Stimulated activated CD8-positive, alpha-beta memory T cell treated with anti-CD3 and anti-CD28 coated beads, Interleukin-7, amount 100 ng/mL, for 48 hours (primary cell): Measurements from ENCODE around the gene RNF43.
"Not testable (repeated sequence)": the region's sequence is repeated elsewhere in the genome, so short reads cannot be mapped to it uniquely, and the experiment has no call there.

Experiments used
- DNase-seq, 2 donors: peaks; one replicate each; pipeline ENCODE4 v3.0.0-alpha.2; 2020; ENCODE audit warnings: low read depth in 1 of 2; ENCODE audit errors: extremely low read depth in 1 of 2

The RNF43 gene

DNA sequence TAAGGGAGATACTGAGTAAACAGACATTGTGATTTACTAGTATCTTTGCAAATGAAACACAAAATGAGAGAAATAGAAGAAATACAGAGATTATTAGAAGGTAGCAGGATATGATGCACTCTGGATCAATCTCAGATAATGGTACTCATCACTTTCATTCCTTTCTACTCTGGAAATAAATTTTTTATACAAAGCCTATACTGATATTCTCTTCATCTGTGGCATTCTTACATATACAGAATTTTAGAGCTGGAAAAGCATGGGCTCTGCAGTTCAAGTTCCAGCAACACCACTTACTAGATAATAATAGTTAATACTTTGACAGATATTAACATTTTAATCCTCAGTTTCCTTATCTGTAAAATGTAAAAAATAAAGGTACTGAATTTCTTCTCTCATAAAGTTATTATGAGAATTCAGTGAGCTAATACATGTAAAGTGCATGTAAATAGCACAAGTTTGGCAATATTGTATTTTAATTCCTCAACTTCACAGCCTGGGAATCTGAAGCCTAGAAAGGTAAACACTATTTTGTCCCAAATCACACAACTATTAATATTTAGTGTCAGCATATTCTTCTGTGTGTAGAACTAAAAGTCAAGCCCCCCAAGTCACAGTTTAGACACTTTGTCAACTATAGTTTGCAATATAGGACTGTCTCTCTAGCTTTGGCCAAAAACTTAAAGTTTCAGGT lies 6.5 kb downstream of the RNF43 start:
- no peak for DNase-seq

DNA sequence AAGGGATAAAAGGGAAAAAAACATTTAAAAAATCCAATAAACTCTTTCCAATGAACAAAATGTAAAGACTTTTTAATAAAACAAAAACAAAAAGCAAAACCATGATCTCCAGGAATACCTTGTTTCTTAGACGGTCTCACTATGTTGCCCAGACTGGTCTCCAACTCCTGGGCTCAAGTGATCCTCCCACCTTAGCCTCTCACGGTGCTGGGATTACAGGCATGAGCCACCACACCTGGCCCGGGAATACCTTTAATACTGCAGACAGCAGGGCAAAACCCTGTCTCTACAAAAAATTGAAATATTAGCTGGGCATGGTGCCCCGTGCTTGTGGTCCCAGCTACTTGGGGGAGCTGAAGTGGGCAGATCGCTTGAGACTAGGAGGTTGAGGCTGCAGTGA lies 7.9 kb downstream of the RNF43 start:
- DNase-seq = no peak

DNA sequence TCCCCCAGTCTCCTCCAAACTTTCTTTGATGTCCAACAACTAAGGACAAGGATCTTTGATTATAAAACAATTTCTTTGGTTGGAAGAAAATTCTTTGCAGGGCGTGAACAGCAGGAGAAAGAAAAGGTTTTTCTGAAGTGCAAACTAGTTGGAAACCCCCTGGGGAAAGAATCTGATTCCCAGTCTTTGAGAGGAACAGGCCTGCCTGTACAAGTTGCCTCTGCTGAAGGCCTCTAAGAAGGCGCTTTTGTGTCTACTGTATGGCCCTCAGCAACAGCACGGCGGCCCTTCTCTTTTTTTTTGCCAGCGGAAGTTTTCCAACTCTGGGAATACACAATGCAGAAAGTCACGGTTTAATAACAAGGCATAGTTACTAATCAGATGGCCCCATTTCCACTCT lies 14.0 kb downstream of the RNF43 start:
- DNase-seq = no peak

DNA sequence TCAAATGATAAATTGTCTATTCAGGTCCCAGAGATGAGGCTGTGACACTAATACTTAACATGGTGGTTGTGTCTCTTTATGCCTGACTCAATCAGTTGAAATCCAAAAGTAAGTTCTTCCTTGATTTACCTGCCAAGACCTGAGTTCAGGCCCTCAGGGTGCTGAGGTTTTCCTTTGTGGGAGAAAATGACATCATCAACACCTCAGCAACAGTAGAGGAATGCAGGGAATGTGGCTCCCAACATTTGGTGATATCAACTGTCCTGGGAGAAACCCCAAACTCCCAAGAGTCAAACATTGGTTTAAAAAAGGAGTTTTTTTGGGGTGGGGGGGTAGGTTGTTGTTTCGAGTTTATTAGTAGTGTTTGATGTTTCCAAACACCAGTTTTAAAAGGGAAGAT lies 14.7 kb downstream of the RNF43 start:
- no peak for DNase-seq

DNA sequence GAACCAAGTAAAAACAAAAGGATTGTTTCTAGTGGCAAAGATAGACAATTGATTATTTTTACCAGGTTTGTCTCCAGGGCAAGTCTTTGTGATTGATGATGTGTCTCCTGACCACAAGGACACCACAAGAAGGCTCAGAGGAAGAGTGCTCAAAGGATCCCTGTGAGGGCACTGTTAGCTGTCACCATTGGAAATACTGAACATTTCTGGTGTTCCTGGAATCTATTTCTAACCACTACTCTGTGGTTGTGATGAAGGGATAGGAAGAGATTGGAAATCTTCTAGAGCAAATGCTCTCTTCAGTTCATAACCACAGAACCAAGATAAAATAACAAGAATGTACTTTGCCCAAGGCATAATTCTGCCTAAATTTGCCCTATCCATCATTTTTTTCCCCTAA lies 15.3 kb downstream of the RNF43 start:
- DNase-seq = peak in 1 of 2 donors; percentile 23

DNA sequence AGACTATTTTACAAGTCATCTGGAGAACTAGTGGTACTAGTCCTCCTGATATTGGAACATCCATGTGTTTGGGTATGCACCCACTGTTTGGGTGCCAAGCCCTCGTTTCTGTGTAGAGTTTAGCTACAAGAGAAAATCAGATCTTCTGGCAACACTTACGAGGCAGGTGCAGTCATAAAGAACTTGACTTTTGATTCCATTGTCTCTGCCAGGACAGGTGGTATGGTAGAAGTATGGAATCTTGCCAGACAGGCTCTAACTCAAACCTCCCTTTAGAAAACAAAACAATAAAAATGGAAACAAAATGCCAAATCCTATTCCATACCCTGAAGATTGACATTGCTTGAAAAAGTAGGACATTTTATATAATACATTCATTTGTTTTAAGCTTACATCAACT lies 16.0 kb downstream of the RNF43 start:
- no peak for DNase-seq

DNA sequence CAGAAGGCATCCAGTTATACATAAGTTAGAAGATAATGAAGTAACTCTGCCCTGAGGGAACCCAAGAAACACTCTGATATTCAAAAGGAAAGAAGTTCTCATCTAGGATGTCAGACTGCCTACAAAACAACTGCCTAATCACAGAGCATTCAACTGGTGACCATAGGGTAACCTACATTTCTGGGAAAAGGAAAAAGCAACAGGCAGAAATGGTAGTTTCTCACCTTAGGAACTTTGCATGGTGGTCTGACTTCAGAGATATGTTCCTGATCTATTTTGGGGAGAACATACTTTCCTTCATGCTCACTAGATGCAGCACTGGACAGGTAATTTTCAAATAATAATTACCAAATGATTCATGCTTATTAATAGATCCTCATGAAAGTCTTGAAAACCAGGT lies 16.5 kb downstream of the RNF43 start:
- no peak for DNase-seq

DNA sequence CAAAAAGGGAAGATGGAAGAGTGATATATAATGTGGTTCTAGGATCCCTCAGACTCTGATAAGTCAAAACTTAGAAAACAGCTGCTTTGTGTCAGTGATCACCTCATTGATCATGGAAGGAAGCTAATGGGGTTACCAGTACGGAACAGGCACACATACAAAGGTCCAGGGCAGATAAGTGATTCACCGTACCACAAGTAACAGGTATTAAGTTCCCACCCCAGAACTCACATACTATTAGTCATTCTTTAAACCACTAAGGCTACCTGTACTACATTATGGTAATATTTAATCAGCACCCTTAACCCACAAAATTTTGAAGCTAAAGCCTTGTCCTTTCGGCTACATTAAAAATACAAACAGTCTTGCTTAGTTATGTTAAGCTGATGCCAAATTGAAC lies 17.4 kb downstream of the RNF43 start:
- no peak for DNase-seq

DNA sequence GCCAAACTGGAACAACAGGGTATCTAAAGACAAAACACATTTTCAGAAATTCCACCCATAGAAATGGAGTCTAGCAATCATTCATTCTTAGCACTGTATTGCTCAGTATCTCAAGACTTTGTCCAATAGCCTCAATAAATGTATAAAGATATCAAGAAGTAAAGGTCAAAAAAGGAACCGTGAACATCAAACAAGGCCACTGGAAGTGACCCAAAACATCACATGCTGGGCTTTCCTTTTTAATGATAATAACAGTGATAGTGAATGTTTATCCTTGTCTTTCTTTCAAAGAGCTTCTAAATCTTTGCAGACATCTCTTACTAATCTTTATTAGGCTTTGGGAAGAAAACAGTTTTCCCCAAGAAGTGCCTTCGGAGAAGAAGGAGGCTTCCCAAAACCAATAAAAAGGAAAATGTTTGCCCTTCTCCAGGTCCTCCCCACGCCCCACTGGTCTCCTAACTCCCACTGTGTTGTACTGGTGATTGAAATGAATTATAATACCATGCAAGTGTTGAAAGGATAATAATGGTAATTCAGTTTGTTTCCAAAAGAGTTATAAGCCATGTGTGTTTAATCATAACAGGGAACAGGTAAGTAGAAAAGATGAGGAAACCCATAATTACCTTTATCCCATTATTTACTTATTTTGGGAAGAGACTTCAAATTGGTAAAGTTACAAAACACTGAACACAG lies 18.6 kb downstream of the RNF43 start:
- no peak for DNase-seq

DNA sequence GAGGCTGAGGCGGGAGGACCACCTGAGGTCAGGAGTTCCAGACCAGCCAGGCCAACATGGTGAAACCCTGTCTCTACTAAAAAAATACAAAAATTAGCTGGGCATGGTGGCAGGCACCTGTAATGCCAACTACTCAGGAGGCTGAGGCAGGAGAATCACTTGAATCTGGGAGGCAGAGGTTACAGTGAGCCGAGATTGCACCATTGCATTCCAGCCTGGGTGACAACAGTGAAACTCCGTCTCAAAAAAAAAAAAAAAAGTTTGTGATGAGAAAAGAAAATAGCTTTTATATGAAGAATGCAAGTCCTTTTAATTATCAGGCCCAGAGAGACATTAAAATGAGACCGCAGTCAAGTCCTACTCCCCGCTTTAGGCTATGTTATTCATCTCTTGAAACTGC lies 19.9 kb downstream of the RNF43 start:
- DNase-seq = not testable (repeated sequence)

DNA sequence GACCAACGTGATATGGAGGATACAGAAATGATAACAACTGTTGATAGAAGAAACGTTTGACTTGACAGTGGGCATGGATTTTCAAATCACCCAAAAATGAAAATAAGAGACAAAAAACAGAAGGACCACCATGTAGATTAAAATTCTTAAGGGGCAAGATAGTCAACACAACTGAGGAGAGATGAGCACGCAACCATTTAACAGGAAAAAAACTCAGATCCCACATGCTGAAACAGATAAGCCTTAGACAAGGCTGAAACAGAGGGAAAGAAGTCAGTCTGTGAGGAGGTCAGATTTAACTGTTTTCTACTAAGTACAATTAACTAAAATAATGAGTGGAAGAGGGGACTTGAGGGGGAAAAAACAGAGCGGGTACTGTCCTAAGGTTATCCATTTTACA lies 21.2 kb downstream of the RNF43 start:
- DNase-seq = no peak

DNA sequence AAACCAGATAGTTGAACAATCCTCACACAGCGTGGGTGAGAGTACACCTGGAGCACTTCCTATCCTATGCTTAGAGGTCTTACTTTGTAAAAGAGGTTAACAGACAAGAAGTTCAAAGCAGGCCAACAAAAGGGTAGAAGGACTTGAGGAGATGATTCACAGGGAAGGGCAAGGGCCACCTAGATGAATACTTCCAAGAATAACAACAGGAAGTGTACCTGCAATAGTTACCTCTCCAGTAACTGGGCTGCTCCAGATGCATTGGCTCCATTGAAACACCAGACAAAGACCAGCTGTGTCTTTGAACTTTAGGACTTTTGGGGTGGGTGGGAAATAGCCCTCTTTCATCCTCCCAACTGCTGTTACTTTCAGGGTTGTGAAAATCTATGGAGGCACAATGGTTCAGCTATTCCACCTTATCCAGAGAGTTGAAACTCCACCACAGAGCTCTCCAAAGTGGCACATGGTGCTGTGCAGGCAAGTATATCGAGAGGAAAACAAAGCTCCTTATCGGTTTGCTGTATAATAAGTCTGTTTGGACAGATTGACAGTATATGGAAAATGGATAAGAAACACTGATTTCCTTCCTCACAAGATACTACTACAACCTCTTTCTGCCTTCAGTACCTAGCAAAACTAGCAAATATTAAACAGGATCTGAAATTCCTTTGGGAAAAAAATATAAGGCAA lies 22.7 kb downstream of the RNF43 start:
- DNase-seq = no peak

DNA sequence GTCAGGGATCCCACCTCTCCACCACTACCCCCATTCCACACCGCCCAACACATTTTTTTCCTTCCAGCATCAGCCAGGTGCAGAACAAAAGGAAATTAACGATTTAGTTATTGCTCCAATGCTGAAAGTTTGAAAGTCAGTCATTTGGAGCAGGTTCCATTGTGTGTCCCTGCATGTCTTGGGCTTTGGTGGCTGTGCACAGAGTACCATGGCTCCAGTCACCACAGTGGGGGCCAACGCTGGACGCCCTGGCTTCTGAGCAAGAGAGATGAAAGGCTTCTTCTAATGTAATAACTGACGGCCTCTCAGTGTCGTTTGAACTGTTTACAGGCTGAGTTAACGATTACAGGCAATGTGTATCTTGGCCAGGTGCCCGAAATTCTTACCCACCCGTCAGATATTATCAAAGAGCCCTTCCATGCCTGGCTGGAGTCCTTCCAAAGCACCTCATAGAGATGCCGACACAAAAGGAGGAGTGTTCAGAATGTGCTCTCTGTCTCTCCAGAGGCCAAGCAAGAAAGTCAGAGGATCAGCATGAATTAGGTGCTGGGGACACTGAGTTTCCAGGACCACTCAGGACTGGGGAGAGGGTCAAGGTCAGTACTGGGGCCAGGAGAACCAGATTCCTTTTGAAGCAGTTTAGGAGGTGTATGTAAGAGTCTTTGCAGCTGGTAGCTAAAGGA lies 25.9 kb downstream of the RNF43 start:
- DNase-seq = no peak

DNA sequence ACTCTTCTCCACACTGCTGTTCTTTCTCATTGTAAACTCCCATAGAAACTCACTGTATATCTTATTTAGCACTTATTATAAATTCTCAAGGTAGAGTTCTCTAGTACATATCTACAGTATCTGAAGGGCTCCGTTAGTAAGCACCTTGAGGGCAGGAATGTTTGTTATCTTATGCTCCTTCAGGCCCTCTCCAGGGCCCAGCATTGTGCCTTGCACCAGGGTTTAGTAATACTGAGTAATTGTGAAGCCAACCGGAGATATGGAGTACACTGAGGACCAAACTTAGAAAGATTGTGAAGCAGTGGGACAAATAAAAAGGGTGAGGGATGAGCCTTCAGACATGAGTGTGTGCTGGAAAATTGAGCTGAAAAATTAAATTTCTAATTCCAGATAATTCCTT lies 26.4 kb downstream of the RNF43 start:
- DNase-seq = no peak

DNA sequence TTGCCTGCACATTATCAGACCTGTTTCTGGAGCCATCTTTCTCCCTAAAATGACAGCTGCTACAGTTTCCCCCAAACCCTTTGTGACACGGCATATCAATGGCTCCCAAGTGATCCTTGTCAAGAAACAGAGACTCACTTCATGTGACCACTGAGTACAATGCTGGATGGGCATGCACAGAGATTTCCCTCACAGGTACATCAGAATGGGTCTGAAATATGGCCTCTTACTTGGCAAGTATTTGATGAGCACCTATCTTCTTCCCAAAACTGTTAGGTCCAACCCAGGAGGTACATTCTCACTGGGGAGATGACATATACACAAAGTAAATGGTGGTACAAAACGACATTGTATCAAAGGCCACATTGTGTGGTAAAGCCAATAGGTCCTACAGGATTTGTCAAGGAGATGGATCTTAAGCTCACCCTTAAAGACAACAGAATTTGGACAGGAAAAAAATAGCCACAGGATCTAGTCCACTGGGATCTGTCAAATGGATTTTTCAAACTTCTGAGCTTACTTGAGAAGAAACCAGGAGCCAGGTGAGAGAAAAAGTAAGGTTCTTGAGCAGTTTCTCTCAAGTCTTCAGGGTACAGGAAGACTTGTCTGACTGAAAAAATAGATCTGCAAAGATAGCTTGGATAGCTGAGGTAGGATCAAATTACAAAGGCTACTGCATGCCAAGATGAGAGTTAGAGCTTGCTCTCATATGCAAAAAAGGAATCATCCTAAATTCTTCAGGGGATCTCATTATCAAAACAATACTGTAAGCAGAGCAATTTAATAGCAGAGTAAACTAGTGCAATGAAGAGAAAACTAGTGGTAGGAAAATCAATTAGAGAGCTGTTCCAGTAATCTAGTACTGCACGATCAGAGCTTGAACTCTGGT lies 28.8 kb downstream of the RNF43 start:
- no peak for DNase-seq

DNA sequence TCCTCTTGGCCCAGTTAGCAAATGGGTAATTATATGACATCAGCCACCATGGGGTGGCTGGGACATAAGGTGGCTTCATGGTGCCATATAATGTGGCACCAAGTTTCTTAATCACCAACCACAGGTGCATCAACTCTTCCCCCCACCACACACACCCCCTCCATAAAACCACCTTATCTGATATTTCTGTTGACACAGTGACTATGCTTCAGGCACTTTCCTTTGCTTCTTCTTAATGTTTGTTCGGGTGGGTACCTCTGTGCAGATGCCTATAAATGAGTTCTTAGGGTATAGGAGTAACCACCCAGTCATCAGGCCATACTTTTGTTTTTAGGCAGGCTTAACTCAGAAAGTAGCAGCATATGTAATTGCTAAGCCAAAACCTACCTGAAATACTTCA lies 29.5 kb downstream of the RNF43 start:
- peak in 1 of 2 donors; percentile 14 for DNase-seq

DNA sequence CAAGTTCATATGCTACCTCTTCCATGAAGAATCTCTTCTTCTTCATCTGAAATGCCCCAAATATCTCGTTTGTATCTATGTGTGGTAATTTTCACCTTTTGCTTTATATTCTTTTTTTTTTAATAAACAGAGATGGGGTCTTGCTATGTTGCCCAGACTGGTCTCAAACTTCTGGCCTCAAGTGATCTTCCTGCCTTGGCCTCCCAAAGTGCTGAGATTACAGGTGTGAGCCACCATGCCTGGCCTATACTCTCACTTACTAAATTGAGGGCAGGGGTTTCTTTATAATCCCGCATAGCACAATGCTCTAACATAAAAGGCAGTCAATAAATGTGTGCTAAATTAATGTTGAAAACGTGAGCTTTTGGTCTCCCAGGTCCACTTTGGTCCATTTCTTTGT lies 30.6 kb downstream of the RNF43 start:
- no peak for DNase-seq

DNA sequence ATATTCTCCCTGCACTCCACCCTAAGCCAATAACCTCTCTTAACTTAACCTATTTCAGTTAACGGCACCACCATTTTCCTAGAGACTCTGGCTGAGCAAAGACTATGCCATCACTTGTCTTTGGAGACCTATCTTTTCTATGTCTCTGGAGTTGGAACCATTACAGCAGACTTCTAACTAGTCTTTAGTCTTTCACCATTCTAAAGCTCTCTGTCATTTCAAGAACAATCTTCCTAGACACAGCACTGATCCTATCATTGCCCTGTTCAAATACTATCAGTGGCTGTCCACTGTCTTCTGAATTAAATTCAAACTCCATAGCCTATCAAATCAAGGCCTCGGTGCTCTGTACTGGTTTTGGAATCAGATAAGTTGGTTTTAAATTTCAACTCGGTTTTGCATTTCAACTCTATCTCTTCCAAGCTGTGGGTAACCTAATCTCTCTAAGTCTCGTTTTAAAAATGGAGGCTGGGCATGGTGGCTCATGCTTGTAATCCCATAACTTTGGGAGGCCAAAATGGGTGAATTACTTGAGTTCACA lies 31.9 kb downstream of the RNF43 start:
- DNase-seq = no peak

DNA sequence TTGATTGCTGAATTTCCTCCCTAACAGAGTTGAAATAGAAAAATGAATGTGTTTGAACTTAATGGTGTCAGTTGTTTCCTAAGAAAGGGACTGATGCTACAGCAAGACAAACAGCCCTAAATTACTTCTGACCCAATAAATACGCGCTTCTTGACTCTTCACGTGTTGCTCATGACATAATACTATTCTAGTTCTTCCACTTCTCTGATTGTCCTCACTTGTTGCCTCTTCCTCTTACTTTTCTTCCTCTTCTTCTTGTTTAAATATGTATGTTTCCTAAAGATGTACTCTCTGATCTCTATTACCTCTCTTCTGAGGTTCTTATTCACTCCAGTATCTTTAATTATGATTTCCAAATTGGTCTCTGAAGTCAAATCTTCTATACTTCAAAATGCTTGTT lies 32.4 kb downstream of the RNF43 start:
- no peak for DNase-seq

DNA sequence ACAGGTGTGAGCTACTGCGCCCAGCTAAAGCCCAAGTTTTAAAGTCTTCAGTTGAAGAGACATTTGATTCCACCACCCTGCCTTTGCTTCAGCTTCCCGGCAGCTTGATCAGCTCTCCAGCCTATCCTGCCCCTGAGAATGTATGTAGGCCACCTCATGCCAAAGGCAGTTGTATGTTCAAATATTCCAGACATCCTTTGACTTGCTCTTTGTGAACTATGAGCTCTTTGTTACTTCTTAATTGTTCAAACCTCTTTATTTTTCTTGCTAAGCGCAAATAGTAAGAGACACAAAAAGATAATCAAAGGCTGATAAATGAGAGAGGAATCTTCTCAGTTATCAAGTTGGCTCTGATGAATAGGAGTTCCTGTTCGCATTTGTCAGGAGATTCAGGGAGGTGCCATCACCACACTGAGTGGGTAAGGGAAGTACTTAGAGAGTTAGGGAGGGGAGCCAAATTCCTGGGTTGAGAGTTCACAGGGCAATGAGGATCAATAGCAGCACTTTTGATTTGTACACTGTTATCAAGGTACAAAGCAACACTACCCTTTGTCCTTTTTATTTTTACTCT lies 33.4 kb downstream of the RNF43 start:
- DNase-seq = no peak
